Stimulated activated CD4-positive, alpha-beta T cell treated with anti-CD3 and anti-CD28 coated beads, Interleukin-4, amount 100 ng/mL, for 24 hours (primary cell): ENCODE data around the gene ITGB1BP2.
"Not testable (repeated sequence)": the region's sequence is repeated elsewhere in the genome, so short reads cannot be mapped to it uniquely, and the experiment has no call there.

Experiments used
- DNase-seq: peaks from one replicate; pipeline ENCODE4 v3.0.0-alpha.2; 2020

Gene ITGB1BP2

DNA sequence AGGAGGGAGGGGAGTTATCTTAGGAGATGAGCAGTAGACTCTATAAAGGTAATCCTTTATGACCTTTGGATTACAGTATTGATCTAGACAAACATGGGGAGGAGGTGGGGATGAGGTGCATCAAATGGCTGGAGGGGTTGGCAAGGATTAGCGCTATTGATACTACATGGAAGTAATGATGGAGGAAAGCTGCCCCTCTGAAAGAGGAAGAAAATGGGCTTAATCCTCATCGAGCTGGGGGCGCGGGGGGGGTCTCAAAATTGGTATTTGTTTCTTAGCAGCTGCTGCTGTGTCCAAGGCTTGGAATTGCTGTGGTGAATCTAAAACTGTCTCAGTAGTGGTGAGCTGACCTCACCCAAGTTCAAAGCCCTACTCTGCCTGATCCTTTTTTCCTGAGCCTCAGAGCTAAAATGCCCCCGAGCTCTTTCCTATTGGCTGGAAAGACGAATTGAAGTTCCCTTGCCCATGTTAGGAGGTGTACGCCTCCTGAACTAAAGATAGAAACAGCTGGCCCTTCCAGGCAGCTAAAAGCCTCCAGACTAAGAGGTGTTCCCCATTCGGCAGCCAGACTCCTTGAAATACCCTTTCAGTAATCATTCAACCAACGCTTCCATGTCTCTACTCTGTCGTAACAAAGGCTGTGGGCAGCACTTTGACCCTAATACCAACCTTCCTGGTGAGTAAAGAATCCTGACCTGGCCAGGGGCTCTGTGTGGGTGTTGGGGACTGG, at the start of gene ITGB1BP2:
TSS of gene ITGB1BP2 (plus strand) at position 556 of the 730 bp plus-strand sequence. CDS start at position 613, 57 bp downstream.
- DNase-seq = no peak

DNA sequence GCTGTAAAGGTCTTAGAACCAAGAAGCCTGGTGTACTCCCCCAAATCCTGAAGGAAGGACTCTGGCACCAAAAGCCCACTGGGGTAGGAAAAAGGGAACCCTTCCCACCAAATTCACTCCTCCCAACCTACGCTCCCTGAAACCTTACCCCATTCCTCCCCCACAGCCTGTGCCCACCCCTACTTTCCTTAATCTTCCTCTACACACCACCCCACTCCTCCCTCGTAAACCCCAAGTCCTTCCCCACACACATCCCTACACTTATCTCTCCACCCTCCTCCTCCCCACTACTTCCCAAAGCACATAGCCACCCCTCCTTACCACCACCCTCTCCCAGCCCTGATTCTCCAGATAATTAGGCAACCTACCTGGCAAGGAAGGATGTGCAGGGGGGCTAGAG, 49.3 kb upstream of the ITGB1BP2 start:
- DNase-seq = no peak

DNA sequence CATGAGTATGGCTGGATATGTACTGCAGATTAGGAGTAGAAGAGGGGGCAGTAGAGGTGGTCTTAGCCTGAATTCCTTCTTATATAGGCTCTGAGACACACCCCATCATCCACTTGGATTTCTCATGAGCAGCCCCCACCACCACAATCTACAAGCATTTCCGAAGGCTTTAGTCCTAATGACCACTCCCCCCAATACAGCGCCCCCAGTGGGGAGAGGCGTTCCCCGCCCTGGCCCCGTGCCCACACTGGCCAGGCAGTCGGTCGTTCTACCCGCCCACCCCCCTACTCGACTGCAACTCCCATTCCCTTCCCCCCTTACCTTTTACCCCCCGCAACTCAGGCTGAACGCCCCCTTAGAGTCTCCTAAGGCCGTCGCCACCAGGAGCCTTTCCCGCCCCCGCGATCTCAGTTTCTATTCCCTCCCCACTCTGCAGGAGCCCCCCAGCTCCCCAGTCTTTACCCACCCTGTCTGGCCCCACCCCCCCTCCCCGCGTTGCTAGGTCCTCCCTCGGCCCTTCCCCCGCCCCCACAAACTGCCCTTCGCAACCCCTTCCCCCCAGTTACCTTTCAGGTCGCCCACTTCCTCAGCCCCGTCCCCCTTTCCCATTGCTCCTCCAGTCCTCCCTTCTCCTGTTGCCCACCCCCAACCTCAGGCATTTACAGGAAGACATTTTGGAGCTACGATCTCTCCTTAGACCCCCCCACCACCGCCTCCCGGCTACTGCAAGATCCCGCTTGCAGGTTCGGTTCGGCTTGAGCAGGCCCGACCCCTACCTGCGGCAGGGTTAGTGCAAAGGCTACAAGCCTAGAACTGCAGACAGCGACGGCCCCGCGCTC, 48.1 kb upstream of the ITGB1BP2 start:
- peak; percentile 29 for DNase-seq

GRCh38 chrX:71254092-71254963, 47.2 kb upstream of the ITGB1BP2 start, which contains the start of gene ZMYM3:
Gene ZMYM3, minus strand, starts transcription at chrX:71254140. Its CDS starts 885 bp downstream, at chrX:71253255.
- DNase-seq = peak; percentile 74

GRCh38 chrX:71256051-71256450, 45.5 kb upstream of the ITGB1BP2 start:
- no peak for DNase-seq

GRCh38 chrX:71256856-71257255, 44.7 kb upstream of the ITGB1BP2 start:
- no peak for DNase-seq

- not testable (repeated sequence) for DNase-seq
Measured at GRCh38 chrX:71268624-71269023, 32.9 kb upstream of the ITGB1BP2 start.

- no peak for DNase-seq
Measured at GRCh38 chrX:71269801-71270395, 31.7 kb upstream of the ITGB1BP2 start.

- DNase-seq = not testable (repeated sequence)
Measured at GRCh38 chrX:71272313-71272712, 29.2 kb upstream of the ITGB1BP2 start.

GRCh38 chrX:71281300-71281699, 20.2 kb upstream of the ITGB1BP2 start:
- DNase-seq = not testable (repeated sequence)

GRCh38 chrX:71282514-71283402, 18.8 kb upstream of the ITGB1BP2 start:
- peak; percentile 66 for DNase-seq

DNA sequence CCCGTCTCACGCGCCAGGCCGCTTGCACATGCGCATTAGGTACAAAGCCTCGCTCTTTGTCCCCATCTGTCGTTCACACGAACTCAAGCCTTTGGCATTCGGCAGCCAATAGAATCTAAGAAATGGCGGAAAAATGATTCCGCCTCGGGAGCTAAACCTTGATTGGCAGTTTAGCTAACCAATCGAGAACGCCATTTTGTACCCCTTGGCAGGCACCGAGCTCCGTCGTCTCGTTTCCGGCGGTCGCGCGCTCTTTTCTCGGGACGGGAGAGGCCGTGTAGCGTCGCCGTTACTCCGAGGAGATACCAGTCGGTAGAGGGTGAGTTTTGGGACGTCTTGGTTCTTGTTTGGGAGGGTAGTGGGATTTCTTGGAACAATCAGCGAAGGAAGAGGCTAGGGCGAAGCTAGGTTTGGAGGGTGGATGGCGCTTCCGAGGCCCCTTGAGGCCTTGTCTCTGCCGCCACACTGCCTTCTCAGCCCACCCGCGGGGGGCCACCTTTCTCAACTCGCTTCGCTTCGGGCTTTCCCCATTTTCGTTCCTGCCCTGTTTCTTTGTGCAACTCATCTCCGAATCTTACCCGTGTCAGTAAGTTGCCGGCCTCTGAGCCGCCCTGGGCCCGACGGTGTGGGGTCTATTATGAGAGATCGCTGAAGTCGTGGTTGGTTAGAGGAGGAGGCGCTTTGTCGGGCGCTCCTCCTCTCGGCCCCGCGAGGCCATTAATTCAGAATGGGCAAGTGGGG, 18.0 kb upstream of the ITGB1BP2 start, which contains the start of gene NONO:
TSS of gene NONO (plus strand) at position 233 of the 741 bp plus-strand sequence. CDS start 7,003 bp downstream, outside the sequence.
- DNase-seq = peak; percentile 89

- no peak for DNase-seq
Measured at GRCh38 chrX:71285929-71286328, 15.6 kb upstream of the ITGB1BP2 start.

GRCh38 chrX:71291381-71291780, 10.2 kb upstream of the ITGB1BP2 start:
- no peak for DNase-seq

DNA sequence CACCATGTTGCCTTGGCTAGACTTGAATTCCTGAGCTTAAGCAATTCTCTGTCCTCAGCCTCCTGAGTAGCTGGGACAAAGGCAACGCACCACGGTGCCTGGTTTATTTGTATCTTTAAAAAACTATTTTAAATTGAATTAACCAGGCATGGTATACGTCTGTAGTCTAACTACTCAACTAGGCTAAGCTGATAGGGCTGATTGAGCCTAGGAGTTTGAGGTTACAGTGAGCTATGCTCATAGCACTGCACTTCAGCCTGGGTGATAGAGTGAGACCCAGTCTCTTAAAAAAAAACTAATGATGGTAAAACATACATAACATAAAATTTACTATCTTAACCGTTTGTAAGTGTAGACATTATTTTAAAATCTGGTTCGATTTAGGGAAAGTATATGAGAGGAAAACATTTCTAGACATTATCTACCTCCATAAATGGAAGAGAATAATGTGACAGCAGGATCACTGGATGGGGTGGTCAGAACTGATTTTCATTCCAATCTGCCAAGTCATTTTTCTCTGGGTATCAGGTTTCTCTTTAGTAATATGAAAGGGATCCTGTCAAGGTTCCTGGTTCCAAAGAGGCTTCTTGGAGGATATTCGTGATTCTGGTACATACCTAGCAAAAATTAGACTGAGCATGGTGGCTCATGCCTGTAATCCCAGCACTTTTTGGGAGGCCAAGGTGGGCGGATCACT, 8.7 kb upstream of the ITGB1BP2 start:
- no peak for DNase-seq

DNA sequence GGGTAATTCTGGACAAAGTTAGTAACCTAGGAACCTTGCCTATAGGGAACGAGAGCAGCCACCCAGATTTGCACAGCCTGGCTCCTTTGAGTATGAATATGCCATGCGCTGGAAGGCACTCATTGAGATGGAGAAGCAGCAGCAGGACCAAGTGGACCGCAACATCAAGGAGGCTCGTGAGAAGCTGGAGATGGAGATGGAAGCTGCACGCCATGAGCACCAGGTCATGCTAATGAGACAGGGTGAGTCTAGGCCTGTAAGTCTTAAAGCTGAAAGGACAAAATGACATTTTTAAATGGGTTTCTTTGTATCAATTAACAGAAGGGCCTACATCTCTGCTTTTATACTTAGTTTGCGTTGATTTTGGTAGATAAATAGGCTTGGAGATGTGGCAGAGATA, 4.7 kb upstream of the ITGB1BP2 start:
- no peak for DNase-seq

GRCh38 chrX:71298119-71298518, 3.4 kb upstream of the ITGB1BP2 start:
- no peak for DNase-seq

GRCh38 chrX:71300064-71300463, 1.5 kb upstream of the ITGB1BP2 start:
- DNase-seq = not testable (repeated sequence)

GRCh38 chrX:71300495-71300894, 1.1 kb upstream of the ITGB1BP2 start:
- DNase-seq = not testable (repeated sequence)
